NCI-H82 (cell line): ENCODE data around the gene SGPL1.
A peak's percentile ranks its signal among the peaks of the same experiment; 100 is the strongest.

Experiments
- DNase-seq: peaks from one replicate; lab custom pipeline; 2025; lab: John Stamatoyannopoulos, UW

The SGPL1 gene

GRCh38 chr10:70811881-70812280 lies 3.9 kb upstream of the SGPL1 start:
- DNase-seq = no peak

GRCh38 chr10:70812814-70813213 lies 2.9 kb upstream of the SGPL1 start:
- no peak for DNase-seq

- no peak for DNase-seq
Measured at GRCh38 chr10:70814126-70814525, 1.6 kb upstream of the SGPL1 start.

- peak; percentile 80 for DNase-seq
Measured at GRCh38 chr10:70816220-70816894, 609 bp downstream of the SGPL1 start.

GRCh38 chr10:70820976-70821750 lies 5.4 kb downstream of the SGPL1 start:
- no peak for DNase-seq

- DNase-seq = no peak
Measured at GRCh38 chr10:70822076-70822820, 6.5 kb downstream of the SGPL1 start.

- no peak for DNase-seq
Measured at GRCh38 chr10:70827086-70827757, 11.5 kb downstream of the SGPL1 start.

GRCh38 chr10:70828923-70829322 lies 13.2 kb downstream of the SGPL1 start:
- DNase-seq = no peak

GRCh38 chr10:70829543-70829942 lies 13.8 kb downstream of the SGPL1 start:
- DNase-seq = no peak

GRCh38 chr10:70830164-70830563 lies 14.4 kb downstream of the SGPL1 start:
- no peak for DNase-seq

- no peak for DNase-seq
Measured at GRCh38 chr10:70832221-70832620, 16.5 kb downstream of the SGPL1 start.

- DNase-seq = no peak
Measured at GRCh38 chr10:70832852-70833528, 17.2 kb downstream of the SGPL1 start.

GRCh38 chr10:70833601-70834000 lies 17.9 kb downstream of the SGPL1 start:
- DNase-seq = no peak

GRCh38 chr10:70834021-70834420 lies 18.3 kb downstream of the SGPL1 start:
- DNase-seq = no peak

- DNase-seq = no peak
Measured at GRCh38 chr10:70834441-70835151, 18.8 kb downstream of the SGPL1 start.

GRCh38 chr10:70836319-70836718 lies 20.6 kb downstream of the SGPL1 start:
- DNase-seq = no peak

- DNase-seq = no peak
Measured at GRCh38 chr10:70837660-70838059, 21.9 kb downstream of the SGPL1 start.

- no peak for DNase-seq
Measured at GRCh38 chr10:70838270-70838805, 22.6 kb downstream of the SGPL1 start.

GRCh38 chr10:70840836-70841235 lies 25.1 kb downstream of the SGPL1 start:
- no peak for DNase-seq

GRCh38 chr10:70843333-70843732 lies 27.6 kb downstream of the SGPL1 start:
- no peak for DNase-seq
